NT2/D1 (cell line): ENCODE measurements around the gene RPL22L1.

Experiments
- DNase-seq: peaks from one replicate; pipeline ENCODE4 v3.0.0-alpha.2; 2011; ENCODE audit warnings: low read depth, low spot score
- H3K27me3 ChIP-seq: 2 replicates; pipeline ENCODE4 v1.6.0; 2011; ENCODE audit warnings: mild to moderate bottlenecking; ENCODE audit not compliant: insufficient read length, insufficient read depth
- H3K36me3 ChIP-seq: 2 replicates; pipeline ENCODE4 v1.6.1; 2011; ENCODE audit warnings: mild to moderate bottlenecking, low read length, mixed read lengths; ENCODE audit not compliant: insufficient read depth, insufficient read length
- H3K4me1 ChIP-seq: 2 replicates; pipeline ENCODE4 v1.5.1; 2011; ENCODE audit not compliant: insufficient read depth, insufficient read length
- H3K4me3 ChIP-seq: 2 replicates; pipeline ENCODE4 v1.5.1; 2011; ENCODE audit warnings: low read depth; ENCODE audit not compliant: insufficient read length
- H3K9ac ChIP-seq: 2 replicates; pipeline ENCODE4 v1.6.0; 2011; ENCODE audit warnings: low read depth; ENCODE audit not compliant: insufficient read length
- H3K9me3 ChIP-seq: 2 replicates; pipeline ENCODE4 v1.5.1; 2011; ENCODE audit warnings: mild to moderate bottlenecking, low read length; ENCODE audit not compliant: insufficient read depth
- SUZ12 ChIP-seq: IDR thresholded peaks from 2 replicates; pipeline ENCODE4 v1.6.1; 2011; ENCODE audit not compliant: insufficient read length, insufficient read depth; ENCODE audit errors: extremely low read depth
- YY1 ChIP-seq: IDR thresholded peaks from 2 replicates; pipeline ENCODE4 v1.6.1; 2011; ENCODE audit not compliant: insufficient read length, insufficient read depth
- ZNF274 ChIP-seq: IDR thresholded peaks from 2 replicates; pipeline ENCODE4 v1.6.1; 2011; ENCODE audit warnings: mild to moderate bottlenecking, low read depth, low read length

The RPL22L1 gene

GRCh38 chr3:170816841-170817240 lies 53.2 kb downstream of the RPL22L1 start:
- peaks cover 3% of the 10 kb centered on the region for H3K4me1 ChIP-seq

DNA sequence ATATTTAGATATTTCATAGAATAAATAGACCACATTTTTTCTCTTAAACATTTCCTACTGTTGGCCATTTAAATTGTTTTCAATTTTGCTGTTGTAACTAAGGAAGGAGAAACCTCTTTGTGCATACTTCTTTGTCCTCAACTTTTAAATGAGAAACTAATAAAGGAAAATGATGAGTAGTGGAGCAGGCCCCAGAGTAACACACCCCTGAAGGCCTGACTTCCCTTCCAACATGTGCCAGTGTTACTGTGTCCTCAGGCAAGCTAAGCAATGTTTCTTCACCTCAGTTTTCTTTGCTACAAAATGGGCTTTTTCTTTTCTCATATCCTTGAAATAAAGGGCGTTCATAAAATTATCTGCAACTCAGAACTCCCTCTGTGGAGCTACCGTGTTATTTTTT lies 53.7 kb downstream of the RPL22L1 start:
- no peak overlapping the region for H3K4me3 ChIP-seq
- no peaks in the 10 kb centered on the region for H3K27me3 ChIP-seq
- no peak overlapping the region for H3K9ac ChIP-seq
- DNase-seq: no peak
- no peaks in the 10 kb centered on the region for H3K36me3 ChIP-seq
- H3K9me3 ChIP-seq: no peaks in the 10 kb centered on the region
- H3K4me1 ChIP-seq: peaks cover 3% of the 10 kb centered on the region
- TF ChIP-seq ZNF274: no peak
- TF ChIP-seq SUZ12: no peak
- TF ChIP-seq YY1: no peak

More at GRCh38 chr3:170816841-170817240, 53.2 kb downstream of the RPL22L1 start:
- TF ChIP-seq YY1 (no peak), SUZ12 (no peak), ZNF274 (no peak)
- no peaks in the 10 kb centered on the region for H3K27me3 ChIP-seq
- no peak overlapping the region for H3K4me3 ChIP-seq
- no peaks in the 10 kb centered on the region for H3K9me3 ChIP-seq
- no peak overlapping the region for H3K9ac ChIP-seq
- H3K36me3 ChIP-seq: no peaks in the 10 kb centered on the region
- no peak for DNase-seq

GRCh38 chr3:170815936-170816335 lies 54.1 kb downstream of the RPL22L1 start:
- TF ChIP-seq SUZ12: no peak
- TF ChIP-seq ZNF274: no peak
- no peak for TF ChIP-seq YY1
- Histone ChIP-seq H3K4me3 (no peak overlapping the region), H3K4me1 (peaks cover 3% of the 10 kb centered on the region), H3K36me3 (no peaks in the 10 kb centered on the region), H3K9ac (no peak overlapping the region), H3K27me3 (no peaks in the 10 kb centered on the region), H3K9me3 (no peaks in the 10 kb centered on the region)
- DNase-seq: no peak

DNA sequence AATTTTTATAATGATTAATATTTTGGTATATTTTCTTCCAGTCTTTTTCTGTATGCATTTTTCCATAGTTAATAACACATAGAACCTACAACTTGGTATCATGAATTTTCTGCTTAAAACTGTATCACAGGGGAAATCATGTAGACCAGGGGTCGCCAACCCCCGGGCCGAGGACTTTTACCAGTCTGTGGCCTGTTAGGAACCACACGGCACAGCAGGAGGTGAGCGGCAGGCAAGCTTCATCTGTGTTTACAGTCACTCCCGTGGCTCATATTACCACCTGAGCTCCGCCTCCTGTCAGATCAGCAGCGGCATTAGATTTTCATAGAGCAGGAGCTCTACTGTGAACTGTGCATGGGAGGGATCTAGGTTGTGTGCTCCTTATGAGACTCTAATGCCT lies 54.7 kb downstream of the RPL22L1 start:
- H3K9me3 ChIP-seq: no peaks in the 10 kb centered on the region
- no peaks in the 10 kb centered on the region for H3K36me3 ChIP-seq
- no peaks in the 10 kb centered on the region for H3K27me3 ChIP-seq
- peaks cover 3% of the 10 kb centered on the region for H3K4me1 ChIP-seq
- TF ChIP-seq YY1: no peak
- TF ChIP-seq ZNF274: no peak
- no peak for TF ChIP-seq SUZ12
- H3K4me3 ChIP-seq: no peak overlapping the region
- no peak for DNase-seq
- H3K9ac ChIP-seq: no peak overlapping the region
